Mesenchymal stem cell (in vitro differentiated cells and primary cell): Measurements from ENCODE around the gene PLD1.

Experiments
- DNase-seq: peaks from one replicate; pipeline ENCODE4 v3.0.0-alpha.2; 2013
- H2AFZ ChIP-seq: one replicate; pipeline ENCODE4 v1.6.1; 2013; ENCODE audit warnings: low read depth, mild to moderate bottlenecking, control low read depth, inconsistent platforms, low read length, moderate library complexity
- H2AK5ac ChIP-seq: 2 replicates; pipeline ENCODE4 v1.6.1; 2013; ENCODE audit warnings: low read length, moderate library complexity, mild to moderate bottlenecking, inconsistent platforms; ENCODE audit not compliant: severe bottlenecking
- H2BK120ac ChIP-seq: one replicate; pipeline ENCODE4 v1.6.1; 2013; ENCODE audit warnings: low read depth, mild to moderate bottlenecking, inconsistent platforms, low read length, moderate library complexity
- H2BK12ac ChIP-seq, 2 experiments: one replicate each; pipeline ENCODE4 v1.6.1; 2013; ENCODE audit warnings: inconsistent platforms in 2 of 2, low read length in 2 of 2, mild to moderate bottlenecking in 2 of 2, moderate library complexity in 2 of 2, control low read depth in 1 of 2
- H2BK15ac ChIP-seq: one replicate; pipeline ENCODE4 v1.6.1; 2013; ENCODE audit warnings: mild to moderate bottlenecking, low read depth, inconsistent platforms; ENCODE audit not compliant: poor library complexity, severe bottlenecking
- H2BK5ac ChIP-seq: 2 replicates; pipeline ENCODE4 v1.6.1; 2013; ENCODE audit warnings: low read depth, mild to moderate bottlenecking, low read length, control low read depth, inconsistent platforms; ENCODE audit not compliant: poor library complexity, severe bottlenecking
- H3K14ac ChIP-seq, 2 experiments: one replicate each; pipeline ENCODE4 v1.6.1; 2013; ENCODE audit warnings: inconsistent platforms in 2 of 2, low read length in 2 of 2, control low read depth in 1 of 2, mild to moderate bottlenecking in 1 of 2, moderate library complexity in 1 of 2
- H3K18ac ChIP-seq, 2 experiments: one replicate each; pipeline ENCODE4 v1.6.1; 2013; ENCODE audit warnings: inconsistent platforms in 2 of 2, low read length in 2 of 2, control low read depth in 1 of 2, low read depth in 1 of 2, mild to moderate bottlenecking in 1 of 2
- H3K23ac ChIP-seq, 2 experiments: one replicate each; pipeline ENCODE4 v1.6.1; 2013; ENCODE audit warnings: inconsistent platforms in 2 of 2, low read length in 2 of 2, mild to moderate bottlenecking in 2 of 2, moderate library complexity in 2 of 2, control low read depth in 1 of 2
- H3K27ac ChIP-seq: 2 replicates; pipeline ENCODE4 v1.5.1; 2013; ENCODE audit warnings: mild to moderate bottlenecking, moderate library complexity, low read length, control low read depth, inconsistent platforms; ENCODE audit not compliant: poor library complexity, severe bottlenecking
- H3K27me3 ChIP-seq, 2 experiments: 2 replicates each; pipeline versions ENCODE4 v1.6.1 to v1.7.0; 2013; ENCODE audit warnings: low read length in 2 of 2, mild to moderate bottlenecking in 2 of 2, moderate library complexity in 2 of 2, control low read depth in 1 of 2, inconsistent platforms in 1 of 2; ENCODE audit not compliant: control insufficient read depth in 1 of 2, insufficient read depth in 1 of 2
- H3K36me3 ChIP-seq, 2 experiments: 2 replicates each; pipeline versions ENCODE4 v1.6.1 to v1.7.0; 2013; ENCODE audit warnings: low read length in 2 of 2, control low read depth in 1 of 2, inconsistent platforms in 1 of 2, low read depth in 1 of 2, mild to moderate bottlenecking in 1 of 2; ENCODE audit not compliant: insufficient read depth in 2 of 2, control insufficient read depth in 1 of 2
- H3K4ac ChIP-seq, 2 experiments: one replicate each; pipeline ENCODE4 v1.6.1; 2013; ENCODE audit warnings: inconsistent platforms in 2 of 2, low read length in 2 of 2, mild to moderate bottlenecking in 2 of 2, moderate library complexity in 2 of 2, control low read depth in 1 of 2, low read depth in 1 of 2
- H3K4me1 ChIP-seq: 2 replicates; pipeline ENCODE4 v1.6.1; 2013; ENCODE audit warnings: low read depth, low read length, control low read depth; ENCODE audit not compliant: control insufficient read depth, insufficient read depth
- H3K4me2 ChIP-seq: 2 replicates; pipeline ENCODE4 v1.6.1; 2013; ENCODE audit warnings: low read length, mild to moderate bottlenecking, inconsistent platforms; ENCODE audit not compliant: poor library complexity, severe bottlenecking
- H3K4me3 ChIP-seq, 2 experiments: 2 replicates each; pipeline versions ENCODE4 v1.5.1 to v1.7.0; 2013; ENCODE audit warnings: low read length in 2 of 2, mild to moderate bottlenecking in 2 of 2, control low read depth in 1 of 2, low read depth in 1 of 2; ENCODE audit not compliant: insufficient read depth in 1 of 2
- H3K79me1 ChIP-seq: replicated peaks from 2 replicates; pipeline ENCODE4 v1.6.1; 2013; ENCODE audit warnings: mild to moderate bottlenecking, control low read depth, low read length, inconsistent platforms; ENCODE audit not compliant: poor library complexity, severe bottlenecking
- H3K9ac ChIP-seq: 2 replicates; pipeline ENCODE4 v1.7.0; 2013; ENCODE audit warnings: mild to moderate bottlenecking, low read length, moderate library complexity
- H3K9me3 ChIP-seq: 2 replicates; pipeline ENCODE4 v1.7.0; 2013; ENCODE audit warnings: mild to moderate bottlenecking, low read length; ENCODE audit not compliant: control insufficient read depth
- H4K8ac ChIP-seq: one replicate; pipeline ENCODE4 v1.6.1; 2013; ENCODE audit warnings: inconsistent platforms, mild to moderate bottlenecking, low read length, moderate library complexity
- H4K91ac ChIP-seq: one replicate; pipeline ENCODE4 v1.6.1; 2013; ENCODE audit warnings: mild to moderate bottlenecking, low read length, inconsistent platforms
- WGBS: methylation state at CpG from one replicate; pipeline ENCODE4 v1.1.7; 2013; ENCODE audit warnings: mixed read lengths; 5-methylcytosine and 5-hydroxymethylcytosine counted together

Gene PLD1

GRCh38 chr3:171733561-171733960 is 76.7 kb downstream of the PLD1 start:
- H3K36me3 ChIP-seq: peaks cover 6 to 19% of the 10 kb centered on the region in 2 experiments
- H4K8ac ChIP-seq: no peak overlapping the region
- H3K4me1 ChIP-seq: no peaks in the 10 kb centered on the region
- H3K4me2 ChIP-seq: no peak overlapping the region
- H2AK5ac ChIP-seq: no peak overlapping the region
- DNase-seq: no peak
- H3K18ac ChIP-seq: no peak overlapping the region
- H3K27ac ChIP-seq: no peak overlapping the region
- no peaks in the 10 kb centered on the region for H3K79me1 ChIP-seq
- H3K27me3 ChIP-seq: no peaks in the 10 kb centered on the region
- no peak overlapping the region for H2BK12ac ChIP-seq
- no peak overlapping the region for H3K4me3 ChIP-seq
- no peak overlapping the region for H2BK15ac ChIP-seq
- H2BK5ac ChIP-seq: no peak overlapping the region
- H2BK120ac ChIP-seq: no peak overlapping the region
- no peak overlapping the region for H3K14ac ChIP-seq
- no peak overlapping the region for H3K4ac ChIP-seq
- no peak overlapping the region for H2AFZ ChIP-seq
- no peak overlapping the region for H3K23ac ChIP-seq
- H3K9ac ChIP-seq: no peak overlapping the region
- H3K9me3 ChIP-seq: no peaks in the 10 kb centered on the region
- no peak overlapping the region for H4K91ac ChIP-seq

GRCh38 chr3:171732756-171733155 is 77.5 kb downstream of the PLD1 start:
- DNase-seq: no peak
- no peak overlapping the region for H3K14ac ChIP-seq
- H3K9me3 ChIP-seq: no peaks in the 10 kb centered on the region
- H3K23ac ChIP-seq: no peak overlapping the region
- H3K79me1 ChIP-seq: no peaks in the 10 kb centered on the region
- no peak overlapping the region for H3K4me2 ChIP-seq
- H2BK120ac ChIP-seq: no peak overlapping the region
- H4K8ac ChIP-seq: no peak overlapping the region
- no peak overlapping the region for H3K4ac ChIP-seq
- H3K18ac ChIP-seq: no peak overlapping the region
- no peak overlapping the region for H2BK15ac ChIP-seq
- no peak overlapping the region for H3K9ac ChIP-seq
- H3K27me3 ChIP-seq: no peaks in the 10 kb centered on the region
- H2BK12ac ChIP-seq: no peak overlapping the region
- WGBS: 81% methylated on average over 3 of the region's 3 CpGs
- H4K91ac ChIP-seq: no peak overlapping the region
- H2AFZ ChIP-seq: no peak overlapping the region
- H2AK5ac ChIP-seq: no peak overlapping the region
- H3K36me3 ChIP-seq: peaks cover 6 to 20% of the 10 kb centered on the region in 2 experiments
- H3K4me1 ChIP-seq: no peaks in the 10 kb centered on the region
- H3K27ac ChIP-seq: no peak overlapping the region
- H3K4me3 ChIP-seq: no peak overlapping the region
- no peak overlapping the region for H2BK5ac ChIP-seq

- Histone ChIP-seq H3K27me3 (no peaks in the 10 kb centered on the region), H4K91ac (no peak overlapping the region), H3K36me3 (peaks cover 6 to 24% of the 10 kb centered on the region in 2 experiments), H3K14ac (no peak overlapping the region), H2BK5ac (no peak overlapping the region), H3K4me1 (no peaks in the 10 kb centered on the region), H4K8ac (no peak overlapping the region), H3K27ac (no peak overlapping the region), H3K18ac (no peak overlapping the region), H3K9me3 (no peaks in the 10 kb centered on the region), H2AFZ (no peak overlapping the region), H2BK120ac (no peak overlapping the region), H3K23ac (no peak overlapping the region), H2BK15ac (no peak overlapping the region), H3K9ac (no peak overlapping the region), H3K4ac (no peak overlapping the region), H3K4me2 (no peak overlapping the region), H3K79me1 (no peaks in the 10 kb centered on the region), H2AK5ac (no peak overlapping the region), H2BK12ac (no peak overlapping the region), H3K4me3 (no peak overlapping the region)
- no peak for DNase-seq
- no CpG with 5 or more reads among the region's 4 CpGs for WGBS
Observed at GRCh38 chr3:171731691-171732090, 78.6 kb downstream of the PLD1 start.

- Histone ChIP-seq H2AFZ (no peak overlapping the region), H3K79me1 (no peaks in the 10 kb centered on the region), H3K27me3 (no peaks in the 10 kb centered on the region), H2BK5ac (no peak overlapping the region), H3K18ac (no peak overlapping the region), H3K14ac (no peak overlapping the region), H4K8ac (no peak overlapping the region), H3K4me2 (no peak overlapping the region), H4K91ac (no peak overlapping the region), H2BK12ac (no peak overlapping the region), H3K27ac (no peak overlapping the region), H2BK120ac (no peak overlapping the region), H3K4ac (no peak overlapping the region), H3K23ac (no peak overlapping the region), H3K4me1 (no peaks in the 10 kb centered on the region), H3K36me3 (peaks cover 8 to 30% of the 10 kb centered on the region in 2 experiments), H2AK5ac (no peak overlapping the region), H3K4me3 (no peak overlapping the region), H3K9me3 (no peaks in the 10 kb centered on the region), H3K9ac (no peak overlapping the region), H2BK15ac (no peak overlapping the region)
- DNase-seq: no peak
- WGBS: no CpG with 5 or more reads among the region's 3 CpGs
Observed at GRCh38 chr3:171729452-171730334, 80.6 kb downstream of the PLD1 start.
